Breast epithelium (tissue), 4 donors: ENCODE data around the gene CISD2. TPM values are rescaled to one million over a fixed set of nuclear protein-coding genes. Genes with fewer than 3 reads are reported as not detected.
"Not testable (repeated sequence)": the region's sequence is repeated elsewhere in the genome, so short reads cannot be mapped to it uniquely, and the experiment has no call there.

Experiments used
- DNase-seq, 2 donors: peaks; one replicate each; pipeline ENCODE4 v3.0.0-alpha.2; 2019; ENCODE audit warnings: low spot score in 2 of 2
- H3K27ac ChIP-seq, 2 donors: fragments of 200-600 bp; sonication (generic) in 1 of 2; one replicate each; pipeline ENCODE4 v1.5.1; 2016 to 2019; ENCODE audit warnings: mild to moderate bottlenecking in 1 of 2
- H3K27me3 ChIP-seq, 2 donors: fragments of 200-600 bp; sonication (generic) in 1 of 2; one replicate each; pipeline versions ENCODE4 v1.5.1 to v1.6.0; 2017 to 2019; ENCODE audit warnings: control low read depth in 1 of 2, mild to moderate bottlenecking in 1 of 2
- H3K36me3 ChIP-seq: fragments of 200-600 bp; one replicate; pipeline ENCODE4 v1.5.1; 2019
- H3K4me1 ChIP-seq, 2 donors: fragments of 200-600 bp; sonication (generic); one replicate each; pipeline ENCODE4 v1.5.1; 2016 to 2019; ENCODE audit warnings: control low read depth in 1 of 2
- H3K4me3 ChIP-seq, 3 donors: fragments of 200-600 bp; sonication (generic); 1 replicate in 2 of 3; 2 replicates in 1 of 3; pipeline ENCODE4 v1.5.1; 2016 to 2019; ENCODE audit warnings: mild to moderate bottlenecking in 3 of 3, moderate library complexity in 2 of 3
- H3K9me3 ChIP-seq, 2 donors: fragments of 200-600 bp; sonication (generic) in 1 of 2; one replicate each; pipeline ENCODE4 v1.5.1; 2016 to 2019; ENCODE audit warnings: control low read depth in 1 of 2
- CTCF ChIP-seq, 3 donors: fragments of 450-650 bp; IDR thresholded peaks; one replicate each; pipeline ENCODE4 v1.5.1; 2016 to 2017; ENCODE audit warnings: antibody characterized with exemption in 3 of 3, mild to moderate bottlenecking in 3 of 3, moderate library complexity in 3 of 3
- POLR2A ChIP-seq: fragments of 450-650 bp; IDR thresholded peaks from one replicate; pipeline ENCODE4 v1.6.1; 2016; ENCODE audit warnings: antibody characterized with exemption, mild to moderate bottlenecking, moderate library complexity
- POLR2AphosphoS5 ChIP-seq, 3 donors: sonication (generic); formaldehyde crosslinking; IDR thresholded peaks; one replicate each; pipeline ENCODE4 v1.6.1; 2017; ENCODE audit warnings: antibody characterized with exemption in 3 of 3
- intact Hi-C: fragments of 100-400 bp; cut with DNase I; formaldehyde crosslinking; loops from one replicate; pipeline ENCODE4 v1.15.1; 2023; ENCODE audit warnings: low total_unique reads
- total RNA-seq, 3 donors: library from RNA; depleted of rRNA; stranded (reverse); fragments of >200 nt; gene quantifications; one replicate each; pipeline ENCODE4 v1.1.0, GENCODE V29; 2016

Gene CISD2
- total RNA-seq, 3 donors from 2014 or later, result 9.0 to 23.9 (median 17.4) TPM

GRCh38 chr4:102901804-102902203 is 33.0 kb downstream of the CISD2 start:
- Histone ChIP-seq H3K4me1 (no peaks in the 10 kb centered on the region), H3K36me3 (no peaks in the 10 kb centered on the region), H3K27me3 (no peaks in the 10 kb centered on the region), H3K4me3 (no peak overlapping the region), H3K9me3 (no peaks in the 10 kb centered on the region), H3K27ac (no peak overlapping the region)
- TF ChIP-seq CTCF (IDR thresholded peaks at IDR 0.05) (no peak), POLR2AphosphoS5 (IDR thresholded peaks at IDR 0.05) (no peak), POLR2A (no peak)
- no peak for DNase-seq
- intact Hi-C loops, result no loop called here

DNA sequence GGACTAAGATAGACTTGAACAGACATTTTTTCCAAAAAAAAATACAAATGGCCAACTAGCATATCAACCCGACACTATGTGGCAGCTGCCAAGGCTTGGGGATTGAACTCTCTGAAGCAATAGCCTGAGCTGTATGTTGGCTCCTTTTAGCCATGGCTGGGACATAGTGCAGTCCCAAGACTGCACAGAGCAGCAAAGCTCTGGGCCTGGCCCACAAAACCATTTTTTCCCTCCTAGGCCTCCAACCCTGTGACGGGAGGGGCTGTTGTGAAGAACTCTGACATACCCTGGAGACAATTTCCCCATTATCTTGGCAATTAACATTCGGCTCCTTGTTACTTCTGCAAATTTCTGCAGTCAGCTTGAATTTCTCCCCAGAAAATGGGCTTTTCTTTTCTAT is 50.1 kb downstream of the CISD2 start:
- H3K9me3 ChIP-seq, result peaks cover 20 to 28% of the 10 kb centered on the region in 2 donors
- DNase-seq, result no peak
- H3K36me3 ChIP-seq, result no peaks in the 10 kb centered on the region
- intact Hi-C loops, result no loop called here
- no peaks in the 10 kb centered on the region for H3K4me1 ChIP-seq
- no peak overlapping the region for H3K27ac ChIP-seq
- no peaks in the 10 kb centered on the region for H3K27me3 ChIP-seq
- TF ChIP-seq POLR2A (no peak), POLR2AphosphoS5 (IDR thresholded peaks at IDR 0.05) (no peak), CTCF (IDR thresholded peaks at IDR 0.05) (no peak)
- no peak overlapping the region for H3K4me3 ChIP-seq

GRCh38 chr4:102919697-102920096 is 50.9 kb downstream of the CISD2 start:
- H3K4me1 ChIP-seq, H3K27ac ChIP-seq, H3K27me3 ChIP-seq, DNase-seq, H3K4me3 ChIP-seq, H3K36me3 ChIP-seq, intact Hi-C loops: not testable (repeated sequence)
- peaks cover 18 to 24% of the 10 kb centered on the region in 2 donors for H3K9me3 ChIP-seq

- H3K4me3 ChIP-seq, result no peak overlapping the region
- intact Hi-C loops, result no loop called here
- H3K27me3 ChIP-seq, result no peaks in the 10 kb centered on the region
- no peaks in the 10 kb centered on the region for H3K4me1 ChIP-seq
- TF ChIP-seq POLR2A (no peak), CTCF (IDR thresholded peaks at IDR 0.05) (no peak), POLR2AphosphoS5 (IDR thresholded peaks at IDR 0.05) (no peak)
- H3K27ac ChIP-seq, result no peak overlapping the region
- DNase-seq, result no peak
- H3K36me3 ChIP-seq, result no peaks in the 10 kb centered on the region
- no peaks in the 10 kb centered on the region for H3K9me3 ChIP-seq
Observed at GRCh38 chr4:102935716-102936115, 66.9 kb downstream of the CISD2 start.

- H3K27ac ChIP-seq, intact Hi-C loops, H3K9me3 ChIP-seq, H3K4me3 ChIP-seq, H3K4me1 ChIP-seq, H3K27me3 ChIP-seq, H3K36me3 ChIP-seq, DNase-seq: not testable (repeated sequence)
Observed at GRCh38 chr4:102938063-102938462, 69.3 kb downstream of the CISD2 start.

Other genes starting within 250 kb of the CISD2 start
- gene MANBA, start 108.0 kb upstream of the CISD2 start, total RNA-seq, result 10 to 100 TPM; 47.8 to 56.2 (median 49.8) TPM
- 100 to 1,000 TPM; 374 to 405 (median 392) TPM for gene UBE2D3, start 41.4 kb upstream of the CISD2 start, total RNA-seq
- gene SLC9B1, start 150.7 kb downstream of the CISD2 start, total RNA-seq, result 1 to 10 TPM in 2 of 3 donors, under 1 TPM in 1; 0.44 to 1.6 (median 1.3) TPM
- 10 to 100 TPM; 14.9 to 17.0 (median 15.1) TPM for gene SLC9B2, start 207.8 kb downstream of the CISD2 start, total RNA-seq
- gene BDH2, start 230.8 kb downstream of the CISD2 start, total RNA-seq, result 10 to 100 TPM; 65.2 to 97.3 (median 78.1) TPM